GM19035 (cell line): Measurements from ENCODE around the gene CFAP221.

Source experiments
- ATAC-seq: cut with Tn5 transposase; IDR thresholded peaks from one replicate; pipeline ENCODE4 v1.9.1; 2021; ENCODE audit not compliant: unreplicated experiment

CFAP221 gene

GRCh38 chr2:119536211-119536610, 8.0 kb upstream of the CFAP221 start:
- no peak for ATAC-seq

- ATAC-seq = no peak
Observed at GRCh38 chr2:119536707-119537106, 7.5 kb upstream of the CFAP221 start.

DNA sequence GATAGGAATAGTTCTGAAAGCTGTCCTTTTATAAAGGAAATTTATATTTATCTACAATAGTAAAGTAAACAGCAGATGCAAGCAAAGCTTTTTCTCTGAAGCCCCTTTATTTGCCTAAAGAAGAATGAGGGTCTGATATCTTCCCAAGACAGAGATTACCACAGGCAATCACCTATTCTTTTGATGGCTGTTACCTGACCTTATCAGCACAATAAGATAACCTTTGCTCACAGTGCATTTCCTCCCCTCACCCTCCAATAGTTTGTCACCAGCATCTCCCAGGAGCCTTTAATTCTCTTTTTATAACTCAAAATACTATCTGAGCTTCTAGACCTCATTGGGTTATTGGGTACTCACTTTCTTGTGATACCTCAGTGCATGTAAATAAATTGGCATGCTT, 6.5 kb upstream of the CFAP221 start:
- no peak for ATAC-seq

GRCh38 chr2:119541476-119541875, 2.8 kb upstream of the CFAP221 start:
- ATAC-seq = no peak

- ATAC-seq = no peak
Observed at GRCh38 chr2:119544939-119545475, 758 bp downstream of the CFAP221 start.

DNA sequence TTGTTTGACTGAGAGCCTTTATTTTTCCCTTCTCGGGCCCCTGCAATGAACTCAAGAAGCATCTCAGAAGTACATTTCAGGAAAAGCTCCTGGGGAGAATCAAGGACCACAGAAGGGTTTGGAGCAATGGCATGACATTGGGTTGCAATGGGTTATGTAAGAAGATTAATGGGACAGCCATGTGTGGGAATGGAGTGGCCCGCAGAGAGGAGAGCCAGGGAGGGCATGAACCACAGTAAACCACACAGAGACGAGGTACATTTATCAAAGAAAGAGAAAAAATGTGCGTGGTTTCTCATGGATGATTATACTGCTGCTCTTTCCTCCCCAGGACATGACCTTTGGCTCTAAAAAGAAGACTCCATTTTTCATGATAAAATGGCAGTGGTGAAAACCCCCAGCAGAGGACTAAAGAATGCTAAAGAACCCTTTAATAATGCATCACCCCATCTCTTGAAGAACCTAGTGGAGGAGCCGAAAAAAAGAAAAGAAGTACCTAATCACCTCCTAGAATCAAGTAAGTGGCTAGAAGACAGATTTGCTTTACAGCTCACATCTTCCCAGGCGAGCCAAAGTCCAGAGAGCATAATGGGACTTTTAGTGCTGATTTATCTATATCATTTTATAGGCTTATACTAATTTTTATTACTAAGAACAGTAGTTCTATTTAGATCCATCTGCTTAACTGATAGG, 1.7 kb downstream of the CFAP221 start:
- ATAC-seq = no peak

DNA sequence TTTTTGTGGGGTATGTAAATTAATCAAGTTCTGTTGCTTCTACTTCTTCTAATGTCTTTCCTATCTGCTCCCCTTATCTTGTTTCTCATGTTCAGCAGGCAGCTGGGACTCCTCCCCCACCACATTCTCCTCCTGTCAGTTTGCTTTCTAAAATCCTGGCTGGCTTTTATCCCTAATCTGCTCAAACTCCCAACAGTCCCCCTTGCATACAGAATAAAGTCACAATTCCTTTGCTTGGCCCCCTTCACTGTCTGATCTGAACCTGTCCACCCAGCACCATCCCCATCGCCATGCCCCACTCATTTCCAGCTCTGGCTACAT, 2.2 kb downstream of the CFAP221 start:
- ATAC-seq = no peak

GRCh38 chr2:119548516-119549120, 4.4 kb downstream of the CFAP221 start:
- no peak for ATAC-seq

- no peak for ATAC-seq
Observed at GRCh38 chr2:119549241-119549640, 5.0 kb downstream of the CFAP221 start.

DNA sequence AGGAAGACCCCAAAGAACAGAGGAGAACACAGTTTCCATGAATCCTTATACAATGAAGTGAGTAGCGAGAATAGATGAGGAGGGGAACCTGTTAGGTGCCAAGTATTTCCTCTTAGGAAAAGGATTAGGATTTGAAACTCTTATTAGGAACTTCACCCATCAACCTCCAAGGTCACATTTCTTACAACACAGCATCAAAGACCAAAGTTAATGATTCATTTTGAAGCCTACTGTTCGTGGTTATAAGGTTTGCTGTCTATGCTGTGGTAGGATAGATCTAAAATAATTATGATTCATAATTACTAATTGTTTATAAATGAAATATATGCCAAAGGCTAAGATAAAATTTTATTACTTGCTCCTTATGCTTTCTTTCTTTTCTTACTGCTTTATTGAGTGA, 6.1 kb downstream of the CFAP221 start:
- ATAC-seq = no peak

GRCh38 chr2:119550856-119551255, 6.6 kb downstream of the CFAP221 start:
- ATAC-seq = no peak

GRCh38 chr2:119552902-119553301, 8.7 kb downstream of the CFAP221 start:
- no peak for ATAC-seq

DNA sequence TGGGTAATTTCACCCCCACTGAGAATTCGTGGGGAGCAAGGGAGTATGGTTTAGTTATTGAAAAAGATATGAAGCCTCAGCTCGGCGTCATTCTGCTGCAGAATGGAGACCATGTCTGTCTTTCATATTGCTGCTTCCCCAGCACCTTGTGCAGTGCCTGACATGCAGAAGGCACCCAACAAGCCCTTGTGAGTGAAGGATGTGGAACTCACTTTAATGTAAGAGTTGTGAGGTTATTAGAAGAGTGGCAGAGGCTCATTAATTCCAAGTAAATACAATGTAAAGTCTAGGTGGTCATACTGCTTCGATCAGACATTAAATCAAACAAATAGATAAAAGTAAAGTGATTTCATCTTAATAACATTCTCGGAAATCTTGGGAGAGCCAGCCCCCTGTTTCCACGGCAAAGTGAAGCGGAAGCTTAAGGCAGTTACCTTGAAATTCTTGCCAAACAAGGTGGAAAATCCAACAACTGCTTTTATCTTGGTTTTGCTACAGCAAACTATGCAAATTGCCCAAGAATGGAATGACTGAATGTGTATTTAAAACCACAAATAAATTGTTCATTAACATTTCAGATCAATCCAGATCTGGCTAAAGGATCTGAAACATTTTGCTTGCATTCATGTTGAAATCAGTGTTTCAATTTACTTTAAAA, 9.6 kb downstream of the CFAP221 start:
- no peak for ATAC-seq

GRCh38 chr2:119565481-119565880, 21.2 kb downstream of the CFAP221 start:
- no peak for ATAC-seq

DNA sequence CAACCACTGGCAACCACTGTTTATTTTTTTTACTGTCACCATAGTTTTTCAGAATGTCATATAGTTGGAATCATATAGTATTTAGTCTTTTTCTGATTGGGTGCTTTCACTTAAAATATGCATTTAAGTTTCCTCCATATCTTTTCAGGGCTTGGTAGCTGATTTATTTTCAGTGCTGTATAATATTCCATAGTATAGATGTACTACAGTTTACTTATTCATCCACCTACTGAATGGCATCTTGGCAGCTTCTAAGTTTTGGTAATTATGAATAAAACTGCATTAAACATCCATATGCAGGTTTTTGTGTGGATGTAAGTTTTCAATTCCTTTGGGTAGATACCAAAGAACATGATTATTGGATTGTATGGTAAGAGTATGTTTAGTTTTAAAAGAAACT, 23.0 kb downstream of the CFAP221 start:
- ATAC-seq = no peak

DNA sequence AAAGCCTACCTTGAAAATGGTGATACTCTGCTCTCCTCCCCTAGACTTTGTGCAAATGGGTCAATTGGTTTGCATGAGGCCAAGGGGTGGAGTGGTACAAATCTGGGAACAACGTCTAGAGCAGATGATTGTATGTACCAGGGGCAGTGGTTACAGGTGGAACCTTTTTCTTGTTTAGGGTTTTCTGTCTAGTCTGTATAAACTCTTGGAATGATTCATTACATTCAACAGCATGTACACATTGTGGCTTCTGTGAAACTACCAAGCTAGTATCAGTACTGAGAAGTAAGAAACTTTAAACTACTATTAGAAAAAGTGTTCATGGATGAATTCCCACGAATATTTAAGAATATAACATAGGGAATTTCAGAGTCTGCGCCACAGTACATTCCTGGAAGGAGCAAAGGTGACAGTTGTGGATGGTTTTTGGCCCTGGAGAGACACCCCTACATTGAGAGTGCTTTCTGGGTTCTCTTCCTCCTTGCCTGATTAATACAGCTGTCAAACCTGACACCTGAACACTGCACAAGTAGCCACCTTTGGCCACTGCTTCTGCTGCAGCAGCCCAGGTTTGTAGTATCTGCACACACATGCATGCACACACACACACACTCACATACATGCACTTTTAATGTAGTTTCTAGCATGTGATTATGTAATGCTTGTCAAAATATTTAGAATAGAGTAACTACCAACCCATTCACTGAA, 30.0 kb downstream of the CFAP221 start:
- peak; percentile 86 for ATAC-seq

- no peak for ATAC-seq
Observed at GRCh38 chr2:119574864-119575263, 30.6 kb downstream of the CFAP221 start.

- no peak for ATAC-seq
Observed at GRCh38 chr2:119575439-119575838, 31.2 kb downstream of the CFAP221 start.

DNA sequence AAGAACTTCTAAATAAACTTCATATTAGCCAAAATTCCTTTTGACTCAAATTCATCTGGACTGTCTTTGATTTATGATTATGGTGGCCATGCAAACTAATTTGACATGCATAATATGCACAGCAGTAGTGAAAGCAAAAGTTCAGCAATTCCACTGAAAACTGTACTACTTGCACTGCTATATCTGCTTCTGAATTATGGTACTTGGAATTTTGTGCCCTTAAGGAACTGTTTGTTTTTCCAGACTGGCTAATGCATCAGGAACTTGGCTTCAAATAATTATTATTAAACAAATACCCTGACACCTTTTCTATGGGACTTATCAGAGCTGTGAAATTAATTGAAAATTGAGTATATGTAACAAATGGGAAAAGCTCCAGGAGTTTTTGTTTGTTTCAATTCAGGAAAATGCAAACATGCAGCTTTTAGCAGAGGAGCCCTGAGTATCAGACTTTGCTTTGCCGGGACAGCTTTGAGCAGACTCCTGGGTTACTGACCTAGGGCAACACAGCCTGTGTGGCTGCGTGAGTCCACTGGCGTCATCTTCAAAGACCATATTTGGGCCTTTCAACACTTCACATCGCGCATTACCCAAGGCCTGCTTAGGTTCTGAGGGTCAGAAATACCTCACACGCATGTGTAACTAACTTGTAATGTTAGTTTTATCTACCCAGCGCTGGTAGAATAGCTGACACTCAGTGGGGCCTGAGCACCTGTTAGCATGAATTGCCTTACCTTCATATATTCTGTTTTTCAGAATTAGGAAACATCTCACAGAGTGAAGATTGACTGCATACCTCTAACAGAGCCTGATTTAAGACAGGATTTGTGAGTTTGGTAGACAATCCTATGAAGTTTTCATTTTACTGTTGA, 35.4 kb downstream of the CFAP221 start:
- no peak for ATAC-seq

DNA sequence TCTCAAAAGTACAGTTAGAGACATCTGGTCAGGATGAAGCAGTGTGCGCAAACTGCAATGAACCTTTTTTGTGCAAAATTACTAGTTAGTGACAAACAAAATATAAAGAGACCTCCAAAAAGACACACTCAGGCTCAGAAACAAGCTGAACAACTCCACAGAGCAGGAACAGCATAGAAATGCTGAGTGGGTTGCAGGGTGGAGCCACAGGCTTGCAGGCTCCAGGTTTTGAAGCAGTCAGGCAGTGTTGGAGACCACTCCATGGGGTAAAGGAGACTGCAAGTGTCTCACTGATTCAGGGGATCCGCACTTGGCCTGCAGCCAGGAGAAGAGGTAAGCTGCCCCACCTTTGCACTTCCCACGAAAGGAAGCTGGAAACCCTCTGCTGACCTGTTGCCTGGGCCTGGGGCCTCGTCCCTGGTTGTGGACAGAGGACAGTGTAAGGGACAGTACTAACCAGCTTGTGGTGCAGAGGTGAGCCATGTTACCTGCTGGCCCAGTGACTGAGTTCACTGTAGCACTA, 36.4 kb downstream of the CFAP221 start:
- ATAC-seq = no peak
